Measurements from ENCODE around the gene PKDREJ.
"Not testable (repeated sequence)": the region's sequence is repeated elsewhere in the genome, so short reads cannot be mapped to it uniquely, and the experiment has no call there.

Gene PKDREJ

DNA sequence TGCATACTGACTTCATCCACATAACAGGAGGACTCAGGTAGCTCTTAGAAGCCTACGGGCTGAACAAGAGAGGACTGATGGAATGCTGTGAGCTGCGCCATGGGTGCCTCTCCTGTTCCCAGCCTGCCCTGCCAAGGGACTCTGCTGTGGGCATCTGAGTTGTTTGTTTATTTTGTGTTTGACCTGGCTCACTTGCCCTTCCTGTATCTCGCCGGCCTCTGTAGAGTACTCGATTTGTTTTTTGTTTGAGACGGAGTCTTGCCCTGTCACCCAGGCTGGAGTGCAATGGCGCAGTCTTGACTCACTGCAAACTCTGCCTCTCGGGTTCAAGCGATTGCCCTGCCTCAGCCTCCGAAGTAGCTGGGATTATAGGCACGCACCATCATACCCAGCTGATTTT lies 6.4 kb upstream of the PKDREJ start:
- no peak for DNase-seq (ENCODE audit: low read depth)
- H3K4me3 ChIP-seq (ENCODE audit: low read depth, low read length), result no peak overlapping the region

DNA sequence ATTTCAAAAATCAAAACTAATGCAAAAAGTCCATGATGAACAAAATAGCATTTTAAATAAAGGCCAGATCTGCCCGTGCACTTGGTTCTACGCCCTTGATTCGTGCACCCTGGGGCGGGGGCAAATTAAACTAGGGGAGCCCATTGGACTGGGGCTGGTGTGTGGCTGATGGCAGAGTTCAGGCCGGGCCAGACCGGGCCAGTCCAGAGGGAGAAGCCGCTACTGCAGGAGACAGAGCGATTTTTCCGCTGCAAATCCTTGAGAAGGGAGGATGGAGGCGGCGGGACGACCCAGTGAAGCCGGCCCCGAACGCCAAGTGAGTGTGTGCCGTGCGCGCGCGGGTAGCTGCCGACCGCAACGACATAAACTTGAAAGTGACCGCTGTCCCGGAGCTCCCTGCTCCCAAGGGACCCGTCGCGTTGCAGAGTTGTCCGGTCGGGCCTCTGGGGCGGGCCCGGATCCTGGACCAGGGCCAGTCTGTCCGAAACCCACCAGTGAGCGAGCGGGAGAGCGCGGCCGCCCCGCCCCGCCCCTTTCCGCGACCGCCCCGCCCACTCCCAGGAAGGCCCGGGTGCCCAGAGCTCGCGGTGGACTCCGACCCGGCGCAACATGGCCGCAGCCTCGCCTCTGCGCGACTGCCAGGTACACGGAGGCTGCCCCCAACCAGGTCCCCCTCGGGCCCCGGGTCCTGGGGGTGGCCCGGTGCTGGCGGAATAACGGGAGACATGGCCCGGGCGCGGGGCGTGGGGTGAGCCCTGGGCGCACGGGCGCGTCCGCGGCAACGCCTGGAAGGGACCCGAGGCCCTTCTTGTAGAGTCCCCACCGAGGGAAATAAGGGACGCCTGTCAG lies 4.5 kb upstream of the PKDREJ start, which contains the start of gene TTC38:
Gene TTC38 (plus strand): TSS at position 578 of the 849 bp plus-strand sequence. CDS start 32 bp downstream, at position 610.
- peak; percentile 26 for DNase-seq (ENCODE audit: low read depth)
- H3K4me3 ChIP-seq (ENCODE audit: low read depth, low read length), result peak within 1 kb of the TSS; percentile 72

DNA sequence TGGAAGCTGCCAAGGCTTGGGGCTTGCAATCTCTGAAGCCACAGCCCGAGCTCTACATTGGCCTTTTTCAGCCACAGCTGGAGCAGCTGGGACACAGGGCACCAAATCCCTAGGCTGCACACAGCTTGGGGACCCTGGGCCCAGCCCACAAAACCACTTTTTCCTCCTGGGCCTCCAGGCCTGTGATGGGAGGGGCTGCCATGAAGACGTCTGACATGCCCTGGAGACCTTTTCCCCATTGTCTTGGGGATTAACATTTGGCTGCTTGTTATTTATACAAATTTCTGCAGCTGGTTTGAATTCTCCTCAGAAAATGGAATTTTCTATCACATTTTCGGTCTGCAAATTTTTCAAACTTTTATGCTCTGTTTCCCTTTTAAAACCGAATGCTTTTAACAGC lies 2.5 kb upstream of the PKDREJ start:
- not testable (repeated sequence) for DNase-seq (ENCODE audit: low read depth)

DNA sequence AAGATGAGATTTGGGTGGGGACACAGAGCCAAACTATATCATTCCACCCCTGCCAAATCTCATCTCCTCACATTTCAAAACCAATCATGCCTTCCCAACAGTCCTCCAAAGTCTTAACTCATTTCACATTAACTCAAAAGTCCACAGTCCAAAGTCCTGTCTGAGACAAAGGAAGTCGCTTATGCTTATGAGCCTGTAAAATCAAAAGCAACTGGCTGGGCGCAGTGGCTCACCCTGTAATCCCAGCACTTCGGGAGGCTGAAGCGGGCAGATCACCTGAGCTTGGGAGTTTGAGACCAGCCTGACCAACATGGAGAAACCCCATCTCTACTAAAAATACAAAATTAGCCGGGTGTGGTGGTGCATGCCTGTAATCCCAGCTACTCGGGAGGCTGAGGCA lies 1.4 kb upstream of the PKDREJ start:
- not testable (repeated sequence) for H3K4me3 ChIP-seq (ENCODE audit: low read depth, low read length); DNase-seq (ENCODE audit: low read depth)

More for the DNA sequence above, 2.5 kb upstream of the PKDREJ start:
- not testable (repeated sequence) for H3K4me3 ChIP-seq (ENCODE audit: low read depth, low read length)

DNA sequence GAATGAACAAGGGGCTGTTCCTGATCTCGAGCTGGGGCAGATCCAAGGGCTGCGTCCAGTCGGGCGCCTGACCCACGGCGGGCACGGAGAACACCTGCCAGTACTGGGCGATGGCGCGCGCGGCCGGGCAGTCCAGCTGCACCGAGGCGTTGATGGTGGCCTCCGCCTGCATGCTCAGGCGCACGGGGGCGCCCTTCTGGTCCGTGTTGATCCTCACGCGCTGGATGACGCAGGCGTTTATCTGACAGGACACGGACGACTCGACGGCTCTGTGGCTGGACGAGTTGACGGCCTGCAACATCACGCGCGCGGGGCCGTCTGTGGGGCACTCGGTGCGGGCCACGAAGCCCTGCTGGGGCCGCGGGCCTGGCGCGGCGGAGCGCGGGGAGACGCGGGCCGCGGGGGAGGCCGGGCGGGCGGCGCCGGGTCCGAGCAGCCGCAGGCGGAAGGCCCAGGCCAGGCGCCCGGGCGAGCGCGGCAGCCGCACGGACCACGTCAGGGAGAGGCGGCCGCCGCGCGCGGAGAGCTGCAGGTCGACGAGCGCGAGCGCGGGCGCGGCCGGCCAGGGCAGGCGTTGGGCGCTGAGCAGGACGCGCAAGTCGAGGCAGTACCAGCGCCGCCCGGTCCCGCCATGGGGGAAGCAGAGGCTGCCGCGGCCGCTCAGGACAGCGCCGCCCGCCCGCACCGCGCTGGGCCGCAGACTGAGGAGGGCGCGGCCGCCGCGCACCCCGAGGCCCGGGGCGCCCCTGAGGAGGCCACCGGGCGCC lies 511 bp downstream of the PKDREJ start:
- DNase-seq (ENCODE audit: low read depth), result no peak
- no peak overlapping the region for H3K4me3 ChIP-seq (ENCODE audit: low read depth, low read length)

DNA sequence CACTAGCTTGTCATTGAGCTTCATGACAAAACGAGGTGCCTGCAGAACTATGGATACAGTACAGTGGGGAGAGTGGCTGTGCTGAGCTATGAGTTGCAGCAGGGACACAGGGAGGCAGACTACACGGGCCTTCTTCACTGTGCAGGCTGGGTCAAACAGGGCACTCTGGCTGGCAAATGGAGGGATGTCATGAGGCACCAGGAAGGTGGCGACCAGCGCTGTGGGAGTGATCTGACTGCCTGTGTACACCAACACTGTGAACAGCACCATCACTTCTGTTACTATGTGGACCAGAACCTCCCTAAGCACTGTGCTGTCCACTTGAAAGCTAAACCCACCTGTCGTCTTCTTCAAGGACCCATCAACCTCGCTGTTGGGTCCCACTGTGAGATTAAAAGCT lies 3.1 kb downstream of the PKDREJ start:
- no peak for DNase-seq (ENCODE audit: low read depth)
- H3K4me3 ChIP-seq (ENCODE audit: low read depth, low read length), result no peak overlapping the region

DNA sequence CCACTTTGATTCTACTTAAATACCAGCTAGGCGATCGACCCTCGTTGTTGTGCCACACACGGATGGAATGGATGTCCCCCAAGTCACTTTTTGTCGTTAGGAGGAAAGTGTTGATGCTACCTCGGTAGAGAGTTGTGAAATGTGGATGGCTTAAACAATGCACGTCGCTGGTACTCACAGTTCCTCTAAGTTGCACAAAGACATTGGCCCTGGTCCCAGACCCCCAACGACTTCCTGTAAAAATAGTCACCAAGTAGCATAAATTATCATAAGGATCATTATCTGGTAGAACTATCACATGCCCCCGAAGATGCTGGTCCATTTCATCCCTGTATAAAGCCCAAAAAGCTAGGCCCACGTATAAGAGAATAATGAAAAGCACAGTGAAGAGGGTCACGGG lies 3.8 kb downstream of the PKDREJ start:
- no peak overlapping the region for H3K4me3 ChIP-seq (ENCODE audit: low read depth, low read length)
- DNase-seq (ENCODE audit: low read depth), result no peak

DNA sequence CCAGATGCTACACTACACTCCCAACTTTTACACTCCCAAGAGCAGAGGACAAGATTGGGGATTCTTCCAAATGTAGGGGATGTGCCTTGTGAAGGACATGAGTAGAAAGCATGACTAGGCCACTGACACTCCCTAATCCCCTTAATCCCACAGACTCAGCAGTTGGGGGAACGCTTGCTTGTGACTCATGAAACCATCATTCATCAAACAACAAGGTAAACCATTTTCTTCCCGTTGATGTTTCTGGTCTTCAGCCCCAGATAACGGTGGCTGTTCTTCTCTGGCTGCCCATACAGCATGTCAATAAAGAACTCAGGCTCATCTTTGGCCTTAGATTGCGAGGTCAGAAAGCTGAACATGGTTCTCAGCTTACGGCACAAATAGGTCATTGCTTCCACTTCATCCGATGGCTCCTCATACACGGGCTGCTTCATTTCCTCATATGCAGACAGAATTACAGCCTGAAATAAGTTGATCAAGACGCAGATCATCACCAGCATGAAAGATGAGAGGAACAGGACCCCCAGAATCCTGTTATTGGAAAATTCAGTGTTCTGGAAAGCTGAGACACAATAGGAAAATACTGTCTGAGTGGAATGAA lies 6.7 kb downstream of the PKDREJ start:
- H3K4me3 ChIP-seq (ENCODE audit: low read depth, low read length), result no peak overlapping the region
- no peak for DNase-seq (ENCODE audit: low read depth)

DNA sequence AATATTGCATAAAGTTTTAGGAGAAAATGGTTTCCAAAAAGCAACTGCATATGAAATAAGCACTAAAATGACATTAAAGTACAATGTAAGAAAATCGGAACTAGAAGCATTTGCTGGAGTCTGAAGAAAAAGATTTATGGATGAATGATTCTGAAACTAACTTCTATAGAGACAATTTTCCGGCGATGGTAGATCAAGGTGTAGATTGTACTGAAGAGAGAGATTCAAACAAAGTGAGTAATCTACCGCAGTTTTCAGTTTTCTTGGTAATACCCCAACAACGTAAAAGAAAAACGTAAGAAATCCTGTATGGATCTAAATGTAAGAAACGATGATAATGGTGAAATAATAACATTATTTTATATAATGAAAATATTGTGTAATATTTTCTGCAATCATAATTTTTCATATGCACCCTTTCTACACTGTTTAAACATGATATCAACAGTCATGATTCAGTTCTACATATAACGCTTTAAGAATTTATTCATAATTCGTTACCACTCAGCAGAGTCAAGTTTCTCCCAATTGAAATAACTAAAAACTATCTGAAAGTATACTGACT lies 11.2 kb downstream of the PKDREJ start:
- no peak for DNase-seq (ENCODE audit: low read depth)
- no peak overlapping the region for H3K4me3 ChIP-seq (ENCODE audit: low read depth, low read length)

DNA sequence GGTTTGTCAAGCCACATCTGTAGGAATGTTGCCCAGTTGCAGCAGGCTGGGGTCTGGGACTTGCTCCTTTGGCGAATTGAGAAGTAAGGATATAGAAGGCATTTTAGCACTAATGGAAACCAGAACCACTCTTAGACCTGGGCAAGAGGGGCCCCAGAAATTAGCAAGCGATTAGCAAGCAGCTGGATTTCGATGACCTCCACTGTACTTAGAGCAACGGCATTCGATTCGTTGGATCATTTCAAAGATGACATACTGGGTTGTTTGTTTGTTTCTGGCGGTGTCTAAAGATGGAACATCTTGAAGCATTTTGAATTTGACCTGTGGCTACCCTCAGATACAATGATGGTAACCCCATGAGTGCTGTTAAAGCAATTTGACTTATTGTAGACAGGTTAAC lies 11.9 kb downstream of the PKDREJ start:
- peak overlapping the region; percentile 86 for H3K4me3 ChIP-seq (ENCODE audit: low read depth, low read length)

DNA sequence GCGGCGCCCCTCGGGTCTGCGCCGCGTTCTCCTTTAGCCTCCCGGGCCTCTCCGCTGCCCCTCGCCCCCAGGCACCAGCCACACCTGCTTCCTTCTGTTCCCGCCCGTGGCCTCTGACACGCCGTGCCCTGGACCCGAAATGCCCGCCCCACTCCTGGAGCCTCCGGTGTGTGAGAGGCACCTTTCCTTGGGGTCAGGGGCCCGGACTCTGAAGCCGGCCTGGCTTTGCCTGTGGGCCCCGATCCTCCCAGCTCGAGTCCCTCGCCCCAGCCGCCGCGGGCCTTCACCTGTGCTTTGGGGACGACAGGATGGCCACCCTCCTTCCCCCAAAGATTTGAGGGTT lies 12.4 kb downstream of the PKDREJ start:
- peak overlapping the region; percentile 86 for H3K4me3 ChIP-seq (ENCODE audit: low read depth, low read length)
- DNase-seq (ENCODE audit: low read depth), result no peak

More for the DNA sequence above, 11.9 kb downstream of the PKDREJ start:
- DNase-seq (ENCODE audit: low read depth), result no peak

DNA sequence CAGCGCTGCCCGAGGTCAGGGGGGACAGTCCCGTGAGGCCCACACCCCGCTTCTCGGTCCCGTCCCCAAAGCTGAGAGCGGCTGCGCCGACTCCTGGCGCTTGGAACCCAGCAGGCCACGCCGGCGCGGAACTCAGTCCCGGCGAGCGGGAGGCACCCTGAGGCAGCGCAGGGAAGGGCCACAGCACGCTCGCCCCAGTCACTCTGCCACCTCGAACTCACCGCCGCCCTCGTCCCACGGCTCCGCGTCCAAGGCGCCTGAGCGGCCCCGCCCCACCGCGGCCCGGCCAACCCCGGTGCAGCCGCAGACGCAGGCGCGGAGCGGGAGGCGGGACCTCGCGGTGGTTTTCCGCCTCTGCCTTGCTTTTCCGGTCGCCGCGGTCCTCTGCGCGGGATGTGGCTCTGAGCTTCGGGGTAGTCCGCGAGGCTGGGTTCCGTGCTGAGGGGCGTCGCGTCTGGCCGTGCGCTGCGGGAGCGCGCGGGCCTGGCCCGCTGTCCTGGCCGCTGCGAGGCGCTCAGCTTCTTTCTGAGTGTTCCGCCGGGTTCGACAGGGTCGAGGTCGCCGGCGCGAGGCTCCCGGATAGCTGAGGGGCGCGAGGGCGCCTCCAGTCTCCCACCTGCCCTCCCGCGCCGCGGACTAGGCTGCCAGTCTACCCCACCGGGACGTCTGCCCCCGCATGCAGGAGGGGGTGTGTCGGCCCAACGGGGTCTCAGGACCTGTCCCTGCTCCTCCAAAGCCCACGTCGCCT lies 12.9 kb downstream of the PKDREJ start, which contains the start of gene CDPF1:
Gene CDPF1 (minus strand): TSS at position 259 of the 748 bp plus-strand sequence. CDS start 2,009 bp downstream, outside the sequence.
- DNase-seq (ENCODE audit: low read depth), result peak; percentile 41
- peak within 1 kb of the TSS; percentile 86 for H3K4me3 ChIP-seq (ENCODE audit: low read depth, low read length)

DNA sequence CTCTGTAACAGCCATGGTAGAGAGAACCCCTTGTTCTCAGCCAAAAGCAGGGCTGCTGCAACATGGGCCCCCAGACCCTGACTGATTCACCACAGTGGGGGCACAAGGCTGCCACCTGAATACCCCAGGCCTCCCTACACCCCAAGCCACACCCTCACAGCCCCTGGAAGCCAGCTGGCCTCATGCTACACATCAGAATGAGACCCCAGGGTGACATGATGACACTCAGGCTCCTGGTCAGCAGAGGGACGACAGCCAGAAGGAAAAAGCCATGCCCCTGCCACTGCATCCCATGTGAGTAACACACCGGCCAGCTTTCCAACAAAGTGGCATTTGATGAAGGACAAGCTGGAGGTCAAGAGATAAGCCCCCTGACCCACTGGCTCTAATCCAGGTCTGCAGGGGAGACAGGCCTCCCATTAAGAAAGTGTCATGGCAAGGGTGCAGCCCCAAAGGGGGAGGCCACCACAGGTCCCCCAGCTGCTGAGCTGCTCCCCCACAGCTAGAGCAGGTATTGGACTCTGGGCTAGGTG lies 15.6 kb downstream of the PKDREJ start:
- no peak overlapping the region for H3K4me3 ChIP-seq (ENCODE audit: low read depth, low read length)
- DNase-seq (ENCODE audit: low read depth), result no peak

DNA sequence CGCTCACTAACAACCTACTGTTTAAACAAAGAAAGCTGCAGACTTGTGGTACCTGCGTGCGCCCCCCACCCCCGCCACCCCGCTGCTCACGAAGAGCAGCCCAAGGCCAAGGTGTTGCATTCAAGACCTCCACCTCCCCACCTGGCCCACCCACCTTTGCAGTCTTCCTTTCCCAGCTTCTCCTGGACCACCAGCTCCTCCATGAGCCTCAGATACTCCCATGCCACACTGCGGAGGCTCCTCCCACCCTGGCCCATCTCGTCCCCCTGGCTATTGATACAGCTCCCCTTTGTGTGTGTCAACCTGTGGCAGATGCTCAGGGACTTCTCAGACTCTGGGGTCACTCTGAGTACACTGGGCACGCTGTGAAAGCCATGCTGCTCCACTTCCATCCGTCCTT lies 17.0 kb downstream of the PKDREJ start:
- no peak for DNase-seq (ENCODE audit: low read depth)
- H3K4me3 ChIP-seq (ENCODE audit: low read depth, low read length), result no peak overlapping the region

DNA sequence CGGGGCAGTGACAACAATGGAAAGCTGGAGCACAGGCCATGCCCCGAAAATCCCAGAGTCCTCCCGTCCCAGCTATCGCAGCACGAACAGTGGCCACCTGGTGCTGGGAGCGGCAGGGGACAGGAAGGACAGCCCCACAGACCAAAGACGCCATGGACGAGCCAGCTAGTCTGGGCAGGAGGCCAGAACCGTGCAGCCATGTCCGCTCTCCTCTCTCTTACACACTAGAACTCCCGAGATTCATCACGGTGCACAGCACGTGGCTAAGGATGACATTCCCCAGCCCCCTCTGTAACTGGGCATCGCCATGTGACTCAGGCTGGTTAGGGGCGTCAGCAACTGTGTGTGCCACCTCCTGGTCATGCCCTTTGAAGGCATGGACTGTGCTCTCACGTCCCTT lies 17.6 kb downstream of the PKDREJ start:
- no peak overlapping the region for H3K4me3 ChIP-seq (ENCODE audit: low read depth, low read length)
- no peak for DNase-seq (ENCODE audit: low read depth)

DNA sequence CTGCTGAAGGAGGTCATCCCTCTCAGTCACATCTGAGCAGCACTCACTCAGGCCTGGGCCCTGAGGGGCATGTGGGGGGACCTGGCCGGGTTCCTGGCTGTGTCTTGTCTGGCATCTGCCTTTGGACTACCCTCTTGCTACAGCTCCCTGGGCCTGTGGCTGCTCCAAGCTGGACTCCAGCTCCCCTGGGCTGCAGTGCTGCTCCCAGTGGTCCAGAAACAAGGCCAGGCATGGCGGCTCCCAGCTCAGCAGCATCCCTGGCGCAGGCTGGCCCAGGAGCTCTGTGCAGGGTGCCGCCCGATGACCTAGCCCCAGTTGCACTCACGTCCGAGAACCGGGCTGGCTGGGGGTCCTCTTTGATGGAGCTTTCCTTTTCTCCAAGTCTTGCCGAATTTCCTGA lies 18.4 kb downstream of the PKDREJ start:
- no peak overlapping the region for H3K4me3 ChIP-seq (ENCODE audit: low read depth, low read length)
- DNase-seq (ENCODE audit: low read depth), result no peak

DNA sequence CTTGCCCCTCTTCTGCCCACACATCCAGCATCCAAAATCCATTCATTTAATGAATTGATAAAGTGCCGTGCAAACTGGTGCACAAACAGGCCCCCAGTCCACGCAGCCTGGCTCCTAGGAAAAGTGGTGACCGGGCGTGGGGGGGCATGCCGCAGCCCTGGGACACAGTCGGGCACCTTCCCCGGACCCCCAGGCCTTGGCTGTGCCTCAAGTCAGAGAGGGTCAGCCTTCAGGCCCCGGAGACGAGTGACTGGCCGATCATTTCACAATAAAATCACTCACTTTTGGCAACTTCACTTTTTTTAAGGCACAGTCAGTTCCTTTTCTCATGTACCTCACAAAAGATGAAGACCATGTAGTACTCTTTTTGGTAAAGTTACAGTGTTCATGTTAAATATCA lies 21.1 kb downstream of the PKDREJ start:
- H3K4me3 ChIP-seq (ENCODE audit: low read depth, low read length), result no peak overlapping the region
- DNase-seq (ENCODE audit: low read depth), result no peak

DNA sequence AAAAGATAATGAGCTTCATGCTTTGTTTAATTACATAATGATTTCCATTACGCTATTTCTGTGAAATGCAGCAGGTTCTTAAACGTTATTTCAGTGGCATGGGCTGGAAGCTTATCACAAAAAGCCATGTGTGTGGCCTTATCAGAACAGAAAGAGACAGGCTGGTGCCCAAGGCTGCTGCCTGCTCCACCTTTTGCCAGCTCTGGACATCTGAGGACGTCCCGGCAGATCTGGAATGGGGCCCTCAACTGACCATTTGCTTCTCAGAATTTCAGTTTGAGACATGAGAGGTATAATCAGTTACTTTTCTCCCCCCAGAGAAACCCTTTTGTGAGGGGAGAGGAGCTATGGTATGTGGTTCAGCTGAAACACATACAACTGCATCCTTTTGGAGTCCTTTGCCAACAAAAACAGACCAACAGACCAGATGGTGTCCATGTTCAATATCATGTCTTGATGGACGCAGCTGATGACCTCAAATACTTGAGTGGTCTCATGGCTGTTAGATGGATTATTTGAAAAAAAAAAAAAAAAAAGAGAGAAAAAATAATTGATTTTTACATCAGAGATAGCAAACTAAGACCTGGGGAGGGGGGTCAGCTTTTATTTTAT lies 21.6 kb downstream of the PKDREJ start:
- no peak for DNase-seq (ENCODE audit: low read depth)
- no peak overlapping the region for H3K4me3 ChIP-seq (ENCODE audit: low read depth, low read length)

DNA sequence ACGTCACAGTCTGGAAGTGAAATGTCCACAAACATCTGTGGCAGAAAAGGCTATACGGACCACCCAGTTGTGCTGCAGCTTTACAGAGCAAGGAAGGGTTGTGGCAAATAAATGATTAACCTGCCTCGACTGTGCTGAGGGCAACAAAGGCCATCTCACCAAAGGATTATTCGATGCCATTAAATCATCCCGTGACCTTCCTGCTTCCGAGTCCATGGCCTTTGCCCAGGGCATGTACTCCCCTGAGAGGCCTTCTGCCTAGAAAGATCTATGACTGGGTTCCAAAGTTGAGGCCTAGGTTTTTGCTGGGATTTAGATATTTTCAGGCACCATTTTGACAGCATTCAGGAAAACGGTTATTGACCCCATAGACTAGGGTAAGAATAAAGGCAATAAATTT lies 22.2 kb downstream of the PKDREJ start:
- H3K4me3 ChIP-seq (ENCODE audit: low read depth, low read length), result no peak overlapping the region
- DNase-seq (ENCODE audit: low read depth), result no peak

Measured in skeletal muscle cell (primary cell).